ENCODE measurements around the gene TEAD1.

TEAD1 gene

GRCh38 chr11:12794576-12795230, 120.5 kb downstream of the TEAD1 start:
- DNase-seq, result no peak

- DNase-seq, result no peak
Measured at GRCh38 chr11:12797996-12798395, 123.8 kb downstream of the TEAD1 start.

- DNase-seq, result no peak
Measured at GRCh38 chr11:12798609-12799011, 124.4 kb downstream of the TEAD1 start.

- no peak for DNase-seq
Measured at GRCh38 chr11:12799334-12799835, 125.2 kb downstream of the TEAD1 start.

- peak; percentile 89 for DNase-seq
Measured at GRCh38 chr11:12800032-12800671, 125.9 kb downstream of the TEAD1 start.

- DNase-seq, result no peak
Measured at GRCh38 chr11:12800871-12801270, 126.7 kb downstream of the TEAD1 start.

GRCh38 chr11:12801976-12802375, 127.8 kb downstream of the TEAD1 start:
- DNase-seq, result no peak

- DNase-seq, result peak; percentile 99
Measured at GRCh38 chr11:12802418-12803085, 128.3 kb downstream of the TEAD1 start.

- DNase-seq, result no peak
Measured at GRCh38 chr11:12803086-12803826, 129.0 kb downstream of the TEAD1 start.

- DNase-seq, result no peak
Measured at GRCh38 chr11:12806113-12806512, 131.9 kb downstream of the TEAD1 start.

GRCh38 chr11:12807621-12808020, 133.4 kb downstream of the TEAD1 start:
- DNase-seq, result no peak

GRCh38 chr11:12808519-12808918, 134.3 kb downstream of the TEAD1 start:
- no peak for DNase-seq

GRCh38 chr11:12809364-12809763, 135.1 kb downstream of the TEAD1 start:
- no peak for DNase-seq

- DNase-seq, result no peak
Measured at GRCh38 chr11:12809864-12810567, 135.8 kb downstream of the TEAD1 start.

GRCh38 chr11:12810568-12810894, 136.3 kb downstream of the TEAD1 start:
- no peak for DNase-seq

GRCh38 chr11:12811861-12812260, 137.6 kb downstream of the TEAD1 start:
- no peak for DNase-seq

- no peak for DNase-seq
Measured at GRCh38 chr11:12812849-12813248, 138.6 kb downstream of the TEAD1 start.

- no peak for DNase-seq
Measured at GRCh38 chr11:12813371-12814225, 139.4 kb downstream of the TEAD1 start.

- no peak for DNase-seq
Measured at GRCh38 chr11:12815129-12815480, 140.9 kb downstream of the TEAD1 start.

- no peak for DNase-seq
Measured at GRCh38 chr11:12815931-12816494, 141.8 kb downstream of the TEAD1 start.

- DNase-seq, result no peak
Measured at GRCh38 chr11:12817681-12818332, 143.6 kb downstream of the TEAD1 start.

All from NCI-H748 treated with DMSO at 0.1 percent for 48 hours (cell line).